GM23338 (cell line): Measurements from ENCODE around the gene RBP5. TPM values are rescaled to one million over a fixed set of nuclear protein-coding genes. Genes with fewer than 3 reads are reported as not detected.

Source experiments
- ATAC-seq: fragments of 200-7000 bp; cut with Tn5 transposase; 3 replicates; pipeline ENCODE4 v1.9.1; 2020
- DNase-seq: peaks from one replicate; pipeline ENCODE4 v3.0.0-alpha.2; 2015; ENCODE audit warnings: low spot score
- H2AFZ ChIP-seq: fragments of 200-600 bp; sonication (generic); 2 replicates; pipeline ENCODE4 v1.8.0; 2016; ENCODE audit warnings: antibody characterized with exemption, mild to moderate bottlenecking, moderate library complexity
- H3F3A ChIP-seq: fragments of 200-600 bp; sonication (generic); replicated peaks from 2 replicates; pipeline ENCODE4 v1.8.0; 2017; ENCODE audit warnings: antibody characterized with exemption, mixed run types, low read depth
- H3K27ac ChIP-seq: fragments of 200-600 bp; sonication (generic); 2 replicates; pipeline ENCODE4 v1.6.1; 2016; ENCODE audit warnings: low read depth
- H3K27me3 ChIP-seq: fragments of 200-600 bp; sonication (generic); 2 replicates; pipeline ENCODE4 v1.8.0; 2016; ENCODE audit warnings: mild to moderate bottlenecking, mixed run types, moderate library complexity; ENCODE audit not compliant: insufficient read depth
- H3K36me3 ChIP-seq: fragments of 200-600 bp; sonication (generic); 2 replicates; pipeline ENCODE4 v1.8.0; 2016; ENCODE audit warnings: mild to moderate bottlenecking; ENCODE audit not compliant: insufficient read depth
- H3K4me1 ChIP-seq: fragments of 200-600 bp; sonication (generic); 2 replicates; pipeline ENCODE4 v1.8.0; 2016; ENCODE audit warnings: mild to moderate bottlenecking, moderate library complexity; ENCODE audit not compliant: insufficient read depth
- H3K4me2 ChIP-seq: fragments of 200-600 bp; sonication (generic); 2 replicates; pipeline ENCODE4 v1.7.1; 2017; ENCODE audit warnings: mixed run types
- H3K4me3 ChIP-seq: fragments of 200-600 bp; sonication (generic); 2 replicates; pipeline ENCODE4 v1.6.1; 2016; ENCODE audit warnings: mixed run types
- H3K79me2 ChIP-seq: fragments of 200-600 bp; sonication (generic); replicated peaks from 2 replicates; pipeline ENCODE4 v1.8.0; 2017; ENCODE audit warnings: mild to moderate bottlenecking; ENCODE audit not compliant: insufficient read depth
- H3K9me2 ChIP-seq: fragments of 200-600 bp; sonication (generic); 2 replicates; pipeline ENCODE4 v1.8.0; 2017; ENCODE audit not compliant: insufficient read depth
- H4K20me1 ChIP-seq: fragments of 200-600 bp; sonication (generic); replicated peaks from 2 replicates; pipeline ENCODE4 v1.8.0; 2017; ENCODE audit warnings: mild to moderate bottlenecking; ENCODE audit not compliant: insufficient read depth
- H3K27ac Mint-ChIP-seq: 2 replicates; pipeline ENCODE4 v1.8.0; 2020; ENCODE audit warnings: inconsistent platforms, mild to moderate bottlenecking, moderate library complexity, mixed read lengths
- H3K27me3 Mint-ChIP-seq: 3 replicates; pipeline ENCODE4 v1.8.0; 2022; ENCODE audit warnings: low read depth, mild to moderate bottlenecking, moderate library complexity, mixed read lengths, inconsistent platforms; ENCODE audit not compliant: insufficient read depth, poor library complexity
- H3K36me3 Mint-ChIP-seq: 3 replicates; pipeline ENCODE4 v1.8.0; 2021; ENCODE audit warnings: low read depth, mild to moderate bottlenecking, inconsistent platforms, moderate library complexity, mixed read lengths
- H3K4me1 Mint-ChIP-seq: 3 replicates; pipeline ENCODE4 v1.8.0; 2020; ENCODE audit warnings: mild to moderate bottlenecking, inconsistent platforms, mixed read lengths
- H3K4me3 Mint-ChIP-seq: 3 replicates; pipeline ENCODE4 v1.8.0; 2021; ENCODE audit warnings: moderate library complexity, mild to moderate bottlenecking, inconsistent platforms, mixed read lengths
- H3K9me3 Mint-ChIP-seq: 3 replicates; pipeline ENCODE4 v1.8.0; 2020; ENCODE audit warnings: moderate library complexity, mild to moderate bottlenecking, inconsistent platforms, mixed read lengths
- CREB1 ChIP-seq: fragments of 250-450 bp; sonication (Bioruptor Pico); IDR thresholded peaks from 2 replicates; pipeline ENCODE4 v1.5.0; 2020; ENCODE audit warnings: low read depth, mild to moderate bottlenecking, moderate library complexity
- CTCF ChIP-seq, 2 experiments: fragments of 200-600 bp in 1 of 2; sonication (generic) in 1 of 2; conservative IDR thresholded peaks; 2 replicates each; pipeline versions ENCODE4 v1.5.1 to v1.6.1; 2016 to 2017; ENCODE audit warnings: antibody characterized with exemption in 2 of 2, low read depth in 2 of 2, mild to moderate bottlenecking in 2 of 2, moderate library complexity in 1 of 2
- EZH2 ChIP-seq: fragments of 200-600 bp; sonication (generic); IDR thresholded peaks from one replicate; pipeline ENCODE4 v1.8.0; 2017; ENCODE audit warnings: antibody characterized with exemption, mild to moderate bottlenecking, low read depth; ENCODE audit not compliant: unreplicated experiment
- NANOG ChIP-seq: IDR thresholded peaks from 2 replicates; pipeline ENCODE4 v1.6.1; 2016; ENCODE audit warnings: antibody characterized with exemption, borderline replicate concordance
- POLR2AphosphoS5 ChIP-seq: IDR thresholded peaks from 2 replicates; pipeline ENCODE4 v1.6.1; 2016; ENCODE audit warnings: antibody characterized with exemption, low read depth
- REST ChIP-seq: IDR thresholded peaks from one replicate; pipeline ENCODE4 v1.6.1; 2018; ENCODE audit warnings: antibody characterized with exemption; ENCODE audit not compliant: unreplicated experiment
- STAT1 ChIP-seq: IDR thresholded peaks from one replicate; pipeline ENCODE4 v1.6.1; 2016; ENCODE audit warnings: antibody characterized with exemption; ENCODE audit not compliant: unreplicated experiment
- ZNF114 ChIP-seq: fragments of 250-450 bp; sonication (Bioruptor Pico); IDR thresholded peaks from 2 replicates; pipeline ENCODE4 v1.5.0; 2020; ENCODE audit warnings: mild to moderate bottlenecking, moderate library complexity
- ZNF331 ChIP-seq: fragments of 250-450 bp; sonication (Bioruptor Pico); IDR thresholded peaks from 2 replicates; pipeline ENCODE4 v1.5.0; 2020; ENCODE audit warnings: low read depth, mild to moderate bottlenecking, moderate library complexity
- ZNF462 ChIP-seq: fragments of 250-450 bp; sonication (Bioruptor Pico); IDR thresholded peaks from 2 replicates; pipeline ENCODE4 v1.5.0; 2020; ENCODE audit warnings: mild to moderate bottlenecking, moderate library complexity
- polyA plus RNA-seq: library from polyadenylated mRNA; unstranded; fragments of >200 nt; fragmentation: Nextera tagmentation; extraction: Ambion mirVana; gene quantifications from 2 replicates; pipeline ENCODE4 v1.2.1, GENCODE V29; 2016
- total RNA-seq: library from RNA; depleted of rRNA; stranded (reverse); fragments of >200 nt; shearing (Covaris generic); gene quantifications from 2 replicates; pipeline ENCODE4 v1.2.3, GENCODE V29; 2014

Gene RBP5
- total and polyA plus RNA-seq, 2 experiments from 2014 or later = 1.2 to 3.0 TPM

GRCh38 chr12:7142809-7143465 lies 14.2 kb upstream of the RBP5 start:
- no peaks in the 10 kb centered on the region; the same call in 1 of the 2 replicates for H4K20me1 ChIP-seq
- H3K4me1 ChIP-seq = no peaks in the 10 kb centered on the region
- Mint-ChIP-seq H3K4me3 (no peak overlapping the region), H3K36me3 (peaks cover 26% of the 10 kb centered on the region), H3K27ac (no peak overlapping the region), H3K27me3 (peaks cover 4% of the 10 kb centered on the region), H3K4me1 (no peaks in the 10 kb centered on the region), H3K9me3 (no peaks in the 10 kb centered on the region; the same call in 2 of the 3 replicates)
- H3K27me3 ChIP-seq = no peaks in the 10 kb centered on the region
- H3K4me2 ChIP-seq = no peak overlapping the region
- no peak overlapping the region for H3K27ac ChIP-seq
- H2AFZ ChIP-seq = no peak overlapping the region
- no peak for TF ChIP-seq CREB1 (CRISPR knock-in tag)
- no peak for TF ChIP-seq ZNF331 (CRISPR knock-in tag)
- no peak for TF ChIP-seq REST
- TF ChIP-seq ZNF114 (CRISPR knock-in tag) = no peak
- TF ChIP-seq ZNF462 (CRISPR knock-in tag) = no peak
- no peak for TF ChIP-seq CTCF (conservative IDR thresholded peaks at IDR 0.05; ENCODE audit: low read depth in 2 of 2)
- TF ChIP-seq EZH2 = no peak
- TF ChIP-seq NANOG = no peak
- TF ChIP-seq STAT1 = no peak
- no peak for TF ChIP-seq POLR2AphosphoS5
- no peaks in the 10 kb centered on the region for H3F3A ChIP-seq
- DNase-seq (no peak), ATAC-seq (no peak)
- H3K9me2 ChIP-seq = 0 out of 2 replicates have a peak, but pooled peaks cover 3% of the 10 kb centered on the region
- H3K36me3 ChIP-seq = no peaks in the 10 kb centered on the region
- H3K4me3 ChIP-seq = no peak overlapping the region
- no peaks in the 10 kb centered on the region for H3K79me2 ChIP-seq
